ENCODE results near the gene MTERF1. TPM values are rescaled to one million over a fixed set of nuclear protein-coding genes. Genes with fewer than 3 reads are reported as not detected.

The MTERF1 gene
- total and polyA plus RNA-seq, 9 of the 15 experiments (the other 6 are each of a cell fraction or from before 2014, with no cell fraction given), result 15.7 to 49.2 (median 29.1) TPM

DNA sequence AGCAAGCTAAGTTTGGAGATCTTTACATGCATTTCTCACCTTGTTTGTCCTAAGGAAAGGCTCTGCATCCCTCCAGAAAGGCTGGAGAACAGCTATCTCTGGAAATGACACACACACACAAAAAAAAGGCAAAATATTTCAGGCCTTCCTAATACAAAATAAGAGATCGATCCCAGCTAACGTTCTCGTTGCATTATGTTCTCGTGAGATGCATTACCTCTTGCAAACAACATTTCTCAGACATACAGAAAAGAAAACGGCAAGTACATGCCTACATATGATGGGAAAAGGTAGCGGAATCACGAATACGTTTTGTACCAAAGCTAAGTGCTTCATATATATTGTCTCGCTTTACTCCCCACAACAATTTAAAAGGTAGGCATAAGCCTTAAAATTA lies 488 bp downstream of the MTERF1 start (continued):
- TF ChIP-seq HOMEZ (CRISPR knock-in tag; IDR thresholded peaks at IDR 0.05), result no peak

GRCh38 chr7:91876391-91877133 lies 3.9 kb downstream of the MTERF1 start:
- peaks cover 23% of the 10 kb centered on the region for H3K79me2 ChIP-seq (ENCODE audit: control insufficient read depth, insufficient read depth, low read length)
- TF ChIP-seq RAD21 (CRISPR knock-in tag; conservative IDR thresholded peaks at IDR 0.05 in 1 of 2, IDR thresholded peaks at IDR 0.05 in 1 of 2) (peak in 1 of 2 experiments; percentile 32; a peak in 1 of 4 replicates), ZBTB33 (CRISPR knock-in tag; IDR thresholded peaks at IDR 0.05) (peak; percentile 89), NR3C1 (CRISPR knock-in tag; IDR thresholded peaks at IDR 0.05) (no peak)
- TF ChIP-seq, protein P1, sequence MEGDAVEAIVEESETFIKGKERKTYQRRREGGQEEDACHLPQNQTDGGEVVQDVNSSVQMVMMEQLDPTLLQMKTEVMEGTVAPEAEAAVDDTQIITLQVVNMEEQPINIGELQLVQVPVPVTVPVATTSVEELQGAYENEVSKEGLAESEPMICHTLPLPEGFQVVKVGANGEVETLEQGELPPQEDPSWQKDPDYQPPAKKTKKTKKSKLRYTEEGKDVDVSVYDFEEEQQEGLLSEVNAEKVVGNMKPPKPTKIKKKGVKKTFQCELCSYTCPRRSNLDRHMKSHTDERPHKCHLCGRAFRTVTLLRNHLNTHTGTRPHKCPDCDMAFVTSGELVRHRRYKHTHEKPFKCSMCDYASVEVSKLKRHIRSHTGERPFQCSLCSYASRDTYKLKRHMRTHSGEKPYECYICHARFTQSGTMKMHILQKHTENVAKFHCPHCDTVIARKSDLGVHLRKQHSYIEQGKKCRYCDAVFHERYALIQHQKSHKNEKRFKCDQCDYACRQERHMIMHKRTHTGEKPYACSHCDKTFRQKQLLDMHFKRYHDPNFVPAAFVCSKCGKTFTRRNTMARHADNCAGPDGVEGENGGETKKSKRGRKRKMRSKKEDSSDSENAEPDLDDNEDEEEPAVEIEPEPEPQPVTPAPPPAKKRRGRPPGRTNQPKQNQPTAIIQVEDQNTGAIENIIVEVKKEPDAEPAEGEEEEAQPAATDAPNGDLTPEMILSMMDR (IDR thresholded peaks at IDR 0.05 in 2 of 3, conservative IDR thresholded peaks at IDR 0.05 in 1 of 3; ENCODE audit: insufficient read depth in 2 of 3, low read depth in 1 of 3, low read length in 3 of 3), result peak in 2 of 3 experiments; percentile 31 to 58; a peak in 2 of 6 replicates
- TF ChIP-seq, protein P2, sequence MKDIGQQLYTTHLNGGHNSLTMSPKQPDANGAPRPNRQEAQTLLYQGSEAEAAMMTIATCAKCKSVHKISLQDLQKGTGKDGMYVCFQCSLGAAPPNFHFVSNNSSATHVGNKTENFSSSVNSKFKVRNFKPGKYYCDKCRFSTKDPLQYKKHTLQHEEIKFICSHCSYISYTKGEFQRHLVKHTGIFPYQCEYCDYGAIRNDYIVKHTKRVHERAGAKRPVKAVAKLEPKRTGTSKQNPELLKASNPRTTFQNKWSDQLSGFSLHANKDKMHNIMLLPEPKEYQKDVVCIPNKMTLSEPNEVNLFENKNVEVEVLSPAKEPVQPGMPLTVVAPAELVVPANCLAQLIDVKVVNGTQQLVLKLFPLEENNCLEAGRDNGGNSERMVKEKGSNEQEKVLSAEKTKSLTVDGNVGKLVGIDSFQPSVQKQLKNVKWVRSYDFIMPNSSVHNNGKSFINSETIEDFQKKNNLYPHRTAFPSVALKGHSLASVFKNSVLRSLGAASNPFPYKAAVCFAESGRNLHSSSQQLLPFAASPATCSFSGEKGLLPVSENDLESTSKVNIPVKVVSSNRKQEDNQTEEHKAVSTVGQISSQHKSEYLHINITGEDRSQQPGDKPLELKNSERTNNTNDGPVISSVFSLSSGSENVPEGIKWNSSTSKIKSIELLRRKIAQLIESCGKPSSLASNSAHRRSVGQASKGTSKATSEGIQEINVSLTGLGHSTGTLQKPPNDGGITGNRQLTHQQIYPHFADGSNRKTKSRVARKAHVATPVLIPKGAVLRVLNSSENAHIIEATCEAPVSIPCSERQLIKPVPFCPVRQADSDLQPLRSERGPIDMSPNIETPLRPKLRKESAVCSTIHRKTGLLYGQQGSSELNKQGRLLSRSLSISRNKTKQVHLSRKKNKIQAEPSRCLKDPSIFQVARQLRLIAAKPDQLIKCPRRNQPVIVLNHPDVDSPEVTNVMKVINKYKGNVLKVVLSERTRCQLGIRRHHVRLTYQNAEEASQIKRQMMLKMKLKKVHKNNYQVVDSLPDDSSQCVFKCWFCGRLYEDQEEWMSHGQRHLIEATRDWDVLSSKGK (CRISPR knock-in tag; IDR thresholded peaks at IDR 0.05), result no peak

More at GRCh38 chr7:91876391-91877133, 3.9 kb downstream of the MTERF1 start:
- Histone ChIP-seq H3K4me1 (replicated peaks in 1 of 2; ENCODE audit: control insufficient read depth in 2 of 2, insufficient read depth in 2 of 2, low read length in 2 of 2) (peaks cover 0 to 4% of the 10 kb centered on the region in 2 experiments; a peak in 2 of 5 replicates), H3K9ac (ENCODE audit: insufficient read depth in 1 of 2, low read depth in 2 of 2, low read length in 2 of 2) (no peak overlapping the region), H3K27me3 (ENCODE audit: control insufficient read depth in 2 of 2, insufficient read depth in 2 of 2, low read length in 2 of 2) (no peaks in the 10 kb centered on the region), H3K4me2 (ENCODE audit: insufficient read depth, low read length) (no peak overlapping the region), H2AFZ (ENCODE audit: low read depth, low read length) (no peak overlapping the region), H3K4me3 (no peak overlapping the region), H3K9me3 (replicated peaks; ENCODE audit: control insufficient read depth, insufficient read depth, low read depth, low read length) (peaks cover 5% of the 10 kb centered on the region), H3K36me3 (ENCODE audit: control insufficient read depth, insufficient read depth, low read length) (peaks cover 39% of the 10 kb centered on the region; the same call in 2 of the 3 replicates), H4K20me1 (replicated peaks; ENCODE audit: control insufficient read depth, insufficient read depth, low read length) (no peaks in the 10 kb centered on the region), H3K27ac (ENCODE audit: extremely low read depth, low read depth, low read length) (no peak overlapping the region), H3K9me1 (ENCODE audit: control insufficient read depth, insufficient read depth, low read length) (no peaks in the 10 kb centered on the region)
- ChIA-PET POLR2A (no interaction called here), CTCF (ENCODE audit: low intra/inter-chr PET ratio) (interaction anchor here (0.6 kb wide), 1 partner anchor 11 kb away, joined by 3 read pairs; no protein-coding TSS in a partner anchor)
- no TSS peak for BruUV-seq (replicated peaks)
- 65% methylated on average over 4 of the region's 4 CpGs for WGBS (ENCODE audit: insufficient coverage, low coverage, missing lambda C conversion rate)
- in situ Hi-C loops (cut with MboI), result loop anchor here (10.0 kb wide), 1 partner anchor 568 kb away; the partner anchor contains the start of gene GATAD1
- intact Hi-C loops (cut with micrococcal nuclease), result no loop called here
- DNase-seq (ENCODE audit: extremely low read depth in 1 of 4, low spot score in 3 of 4) (peak in 2 of 4 experiments; percentile 23 to 27), FAIRE-seq (no peak), ATAC-seq (no peak)

Measured in K562 (cell line).